Duodenal mucosa (tissue), 2 donors: ENCODE data around the gene FAN1.

Experiments
- H3K27ac ChIP-seq: one replicate; pipeline ENCODE4 v1.7.0; 2013; ENCODE audit warnings: low read depth, low read length
- H3K27me3 ChIP-seq, 2 donors: one replicate each; pipeline ENCODE4 v1.7.0; 2013; ENCODE audit warnings: low read length in 2 of 2, control low read depth in 1 of 2; ENCODE audit not compliant: insufficient read depth in 2 of 2, control insufficient read depth in 1 of 2
- H3K36me3 ChIP-seq, 2 donors: one replicate each; pipeline ENCODE4 v1.7.0; 2013; ENCODE audit warnings: low read length in 2 of 2, control low read depth in 1 of 2; ENCODE audit not compliant: insufficient read depth in 2 of 2, control insufficient read depth in 1 of 2
- H3K4me1 ChIP-seq, 2 donors: one replicate each; pipeline ENCODE4 v1.7.0; 2013; ENCODE audit warnings: low read length in 2 of 2, control low read depth in 1 of 2; ENCODE audit not compliant: insufficient read depth in 2 of 2, control insufficient read depth in 1 of 2
- H3K4me3 ChIP-seq, 2 donors: one replicate each; pipeline ENCODE4 v1.7.0; 2013; ENCODE audit warnings: low read length in 2 of 2, low read depth in 1 of 2
- H3K9ac ChIP-seq, 2 donors: one replicate each; pipeline ENCODE4 v1.7.0; 2013; ENCODE audit warnings: low read length in 2 of 2, low read depth in 1 of 2
- H3K9me3 ChIP-seq, 2 donors: one replicate each; pipeline ENCODE4 v1.7.0; 2013; ENCODE audit warnings: low read length in 2 of 2, control low read depth in 1 of 2; ENCODE audit not compliant: control insufficient read depth in 1 of 2

Gene FAN1

DNA sequence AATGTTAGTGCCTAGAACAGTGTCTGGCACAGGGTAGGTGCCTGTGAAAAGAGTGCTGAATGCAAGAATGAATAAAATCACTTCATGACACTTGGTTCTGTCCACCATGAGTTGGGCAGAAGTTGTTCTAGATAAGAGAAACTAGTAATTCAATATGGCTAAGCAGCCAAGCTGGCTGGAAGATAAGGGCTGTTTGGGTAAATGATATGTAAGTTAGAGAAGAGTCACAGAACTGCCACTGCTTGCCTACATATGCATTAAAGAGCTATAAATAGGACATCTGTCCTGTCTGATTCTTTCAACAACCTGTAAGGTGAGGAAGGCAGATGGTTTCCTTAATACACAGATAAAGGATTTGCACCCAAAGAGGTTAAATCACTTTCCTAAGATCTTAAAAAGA, 74.6 kb downstream of the FAN1 start:
- H3K36me3 ChIP-seq = peaks cover 14 to 53% of the 10 kb centered on the region in 2 donors
- H3K27me3 ChIP-seq = no peaks in the 10 kb centered on the region
- no peak overlapping the region for H3K27ac ChIP-seq
- H3K9me3 ChIP-seq = no peaks in the 10 kb centered on the region
- no peak overlapping the region for H3K9ac ChIP-seq
- no peak overlapping the region for H3K4me3 ChIP-seq
- H3K4me1 ChIP-seq = peaks cover under 1 to 10% of the 10 kb centered on the region in 2 donors

DNA sequence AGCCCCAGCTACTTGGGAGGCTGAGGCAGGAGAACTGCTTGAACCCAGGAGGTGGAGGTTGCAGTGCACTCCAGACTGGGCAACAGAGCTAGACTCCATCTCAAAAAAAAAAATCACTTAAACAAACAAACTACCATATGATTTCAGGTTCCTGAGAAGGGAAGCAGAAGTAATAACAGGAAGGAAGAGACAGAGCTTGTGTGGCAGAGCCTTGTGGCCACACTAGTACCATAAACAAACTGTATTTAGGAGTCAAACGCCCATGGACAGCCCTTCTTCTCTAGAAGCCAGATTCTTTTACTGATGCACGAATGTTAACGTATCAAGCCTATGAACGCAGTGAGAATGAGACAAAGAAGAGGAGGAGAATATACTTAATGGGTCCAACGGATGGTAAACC, 75.7 kb downstream of the FAN1 start:
- Histone ChIP-seq H3K27ac (no peak overlapping the region), H3K4me3 (no peak overlapping the region), H3K4me1 (peaks cover 9 to 17% of the 10 kb centered on the region in 2 donors)

DNA sequence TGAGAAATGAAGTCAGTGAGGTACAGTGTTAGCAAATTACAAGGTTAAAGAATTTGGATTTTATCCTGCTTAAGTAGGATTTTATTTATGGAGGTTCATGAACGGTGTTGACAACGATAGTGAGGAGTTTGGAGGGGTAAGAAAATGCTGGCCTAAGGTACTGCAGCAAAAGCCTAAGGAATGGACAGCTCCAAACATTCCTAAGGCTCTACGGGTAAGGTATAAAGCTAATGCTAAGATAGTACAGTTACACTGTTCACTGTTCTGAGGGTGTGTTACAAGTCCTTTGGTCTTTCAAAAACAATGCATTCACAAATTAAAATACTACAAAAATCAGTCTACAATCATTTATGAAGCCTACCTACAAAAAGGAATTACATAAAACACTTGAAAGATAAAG, 80.4 kb downstream of the FAN1 start:
- no peak overlapping the region for H3K9ac ChIP-seq
- H3K36me3 ChIP-seq = peaks cover 18 to 53% of the 10 kb centered on the region in 2 donors
- H3K9me3 ChIP-seq = no peaks in the 10 kb centered on the region
- H3K4me1 ChIP-seq = peaks cover 31 to 39% of the 10 kb centered on the region in 2 donors
- no peaks in the 10 kb centered on the region for H3K27me3 ChIP-seq
- H3K4me3 ChIP-seq = no peak overlapping the region
- H3K27ac ChIP-seq = no peak overlapping the region

More for the DNA sequence above, 75.7 kb downstream of the FAN1 start:
- Histone ChIP-seq H3K9ac (no peak overlapping the region), H3K36me3 (peaks cover 9 to 49% of the 10 kb centered on the region in 2 donors), H3K27me3 (no peaks in the 10 kb centered on the region), H3K9me3 (no peaks in the 10 kb centered on the region)

DNA sequence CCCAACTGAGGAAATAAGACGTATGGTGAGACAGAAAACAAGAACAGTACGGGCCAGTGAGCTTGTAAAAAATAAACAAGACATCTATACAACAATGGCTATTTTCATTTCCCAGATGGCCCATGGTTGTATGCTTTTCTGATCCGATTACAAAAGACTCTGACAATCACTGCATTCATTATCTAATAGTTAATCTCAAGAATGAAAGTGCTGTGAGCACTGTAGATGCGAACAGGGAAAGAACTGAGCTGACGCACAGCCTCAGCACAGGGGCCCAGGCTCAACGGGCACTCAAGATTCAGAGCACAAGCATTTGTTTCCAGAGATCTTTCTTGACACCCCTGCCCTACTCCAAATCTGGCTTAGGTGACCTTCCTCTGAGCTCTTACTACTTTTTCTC, 80.8 kb downstream of the FAN1 start:
- Histone ChIP-seq H3K27ac (no peak overlapping the region), H3K4me1 (peaks cover 31 to 39% of the 10 kb centered on the region in 2 donors), H3K36me3 (peaks cover 18 to 51% of the 10 kb centered on the region in 2 donors), H3K4me3 (peak overlapping the region; percentile 4 to 45), H3K9ac (no peak overlapping the region), H3K9me3 (no peaks in the 10 kb centered on the region), H3K27me3 (no peaks in the 10 kb centered on the region)

DNA sequence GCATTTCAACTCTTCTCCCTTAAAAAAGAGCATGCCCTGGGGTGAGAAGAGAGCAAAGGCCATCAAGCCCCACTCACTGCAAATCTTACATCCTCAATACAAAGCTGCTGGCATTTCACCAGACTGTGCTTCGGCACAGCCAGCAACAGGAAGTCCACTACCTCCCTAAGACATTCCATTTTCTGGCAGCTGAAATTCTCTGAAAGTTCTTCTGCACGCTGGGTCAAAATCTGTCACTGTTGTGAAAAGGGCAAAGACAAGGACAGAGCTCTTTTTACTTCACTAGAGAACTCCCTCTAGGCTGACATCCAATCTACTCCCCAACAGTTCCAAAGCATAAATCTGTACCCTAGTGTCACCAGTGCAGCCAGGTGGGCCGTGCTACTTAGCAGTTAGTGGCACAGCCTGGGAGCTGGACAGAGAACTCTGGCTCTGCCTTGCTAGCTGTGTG, 81.4 kb downstream of the FAN1 start:
- Histone ChIP-seq H3K9ac (no peak overlapping the region), H3K4me3 (peak overlapping the region; percentile 4 to 45), H3K4me1 (peaks cover 37 to 42% of the 10 kb centered on the region in 2 donors), H3K27me3 (no peaks in the 10 kb centered on the region), H3K9me3 (no peaks in the 10 kb centered on the region), H3K36me3 (peaks cover 18 to 46% of the 10 kb centered on the region in 2 donors), H3K27ac (no peak overlapping the region)

DNA sequence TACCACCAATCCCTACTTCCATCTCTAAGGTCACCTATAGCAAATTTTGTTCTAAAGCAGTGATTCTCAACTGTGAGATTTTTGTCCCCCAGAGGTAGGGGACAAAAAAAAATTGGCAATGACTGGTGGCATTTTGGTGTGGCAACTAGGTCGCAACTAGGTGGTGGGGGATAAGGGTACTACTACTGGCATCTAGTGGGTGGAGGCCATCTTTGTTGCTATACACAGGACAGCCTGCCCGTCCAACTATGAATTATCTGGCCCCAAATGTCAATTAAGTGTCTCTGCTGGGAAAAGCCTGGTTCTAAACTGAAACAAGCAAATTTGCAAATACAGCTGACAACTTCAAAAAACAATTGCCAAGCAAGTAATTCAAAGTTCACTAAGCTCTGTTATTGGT, 86.3 kb downstream of the FAN1 start:
- Histone ChIP-seq H3K27me3 (no peaks in the 10 kb centered on the region), H3K4me3 (peak overlapping the region; percentile 92 to 98), H3K4me1 (peaks cover 30 to 31% of the 10 kb centered on the region in 2 donors), H3K36me3 (peaks cover 8 to 21% of the 10 kb centered on the region in 2 donors), H3K27ac (peak overlapping the region; percentile 73), H3K9me3 (no peaks in the 10 kb centered on the region), H3K9ac (peak overlapping the region; percentile 30 to 99)

DNA sequence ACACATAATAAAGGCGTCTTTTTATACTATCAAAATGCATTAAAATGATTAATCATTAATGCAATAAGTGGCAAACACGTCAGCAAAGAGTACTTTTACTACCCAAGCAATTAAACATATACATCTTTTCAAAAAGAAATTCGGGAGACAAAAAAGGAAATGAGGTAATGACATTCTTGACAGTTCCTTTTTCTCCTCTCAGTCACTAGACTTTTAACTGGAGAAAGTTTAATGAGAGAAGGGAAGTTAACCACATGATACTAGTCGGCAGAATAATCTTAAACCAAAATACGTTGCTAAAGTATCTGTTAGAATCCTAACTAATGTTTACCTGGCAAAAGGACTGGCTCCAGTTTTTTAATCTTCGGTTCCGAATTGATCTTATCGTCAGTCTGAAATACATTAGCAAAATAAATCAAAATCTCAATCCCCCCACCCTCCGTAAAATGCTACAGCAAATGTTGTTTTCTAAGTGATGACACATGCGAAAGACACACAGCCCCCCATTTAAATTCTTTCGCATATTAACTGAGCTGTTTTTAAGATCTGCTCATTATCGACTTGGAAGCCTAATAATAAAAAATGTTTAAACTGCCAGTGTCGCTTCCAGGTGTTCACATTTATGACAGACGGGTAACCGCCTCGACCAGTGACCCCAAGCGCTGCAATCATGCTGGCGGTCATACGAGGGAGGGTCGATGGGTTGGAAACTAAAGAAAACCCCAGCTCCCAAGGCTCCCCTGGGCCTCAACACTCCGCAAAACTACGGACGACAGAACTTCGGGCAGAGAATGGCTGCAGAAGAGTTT, 86.9 kb downstream of the FAN1 start:
- Histone ChIP-seq H3K4me3 (peak overlapping the region; percentile 92 to 98), H3K4me1 (peaks cover 25% of the 10 kb centered on the region in 2 donors), H3K27me3 (no peaks in the 10 kb centered on the region), H3K36me3 (peaks cover 7 to 19% of the 10 kb centered on the region in 2 donors), H3K27ac (peak overlapping the region; percentile 96), H3K9ac (peak overlapping the region; percentile 96 to 99), H3K9me3 (no peaks in the 10 kb centered on the region)

DNA sequence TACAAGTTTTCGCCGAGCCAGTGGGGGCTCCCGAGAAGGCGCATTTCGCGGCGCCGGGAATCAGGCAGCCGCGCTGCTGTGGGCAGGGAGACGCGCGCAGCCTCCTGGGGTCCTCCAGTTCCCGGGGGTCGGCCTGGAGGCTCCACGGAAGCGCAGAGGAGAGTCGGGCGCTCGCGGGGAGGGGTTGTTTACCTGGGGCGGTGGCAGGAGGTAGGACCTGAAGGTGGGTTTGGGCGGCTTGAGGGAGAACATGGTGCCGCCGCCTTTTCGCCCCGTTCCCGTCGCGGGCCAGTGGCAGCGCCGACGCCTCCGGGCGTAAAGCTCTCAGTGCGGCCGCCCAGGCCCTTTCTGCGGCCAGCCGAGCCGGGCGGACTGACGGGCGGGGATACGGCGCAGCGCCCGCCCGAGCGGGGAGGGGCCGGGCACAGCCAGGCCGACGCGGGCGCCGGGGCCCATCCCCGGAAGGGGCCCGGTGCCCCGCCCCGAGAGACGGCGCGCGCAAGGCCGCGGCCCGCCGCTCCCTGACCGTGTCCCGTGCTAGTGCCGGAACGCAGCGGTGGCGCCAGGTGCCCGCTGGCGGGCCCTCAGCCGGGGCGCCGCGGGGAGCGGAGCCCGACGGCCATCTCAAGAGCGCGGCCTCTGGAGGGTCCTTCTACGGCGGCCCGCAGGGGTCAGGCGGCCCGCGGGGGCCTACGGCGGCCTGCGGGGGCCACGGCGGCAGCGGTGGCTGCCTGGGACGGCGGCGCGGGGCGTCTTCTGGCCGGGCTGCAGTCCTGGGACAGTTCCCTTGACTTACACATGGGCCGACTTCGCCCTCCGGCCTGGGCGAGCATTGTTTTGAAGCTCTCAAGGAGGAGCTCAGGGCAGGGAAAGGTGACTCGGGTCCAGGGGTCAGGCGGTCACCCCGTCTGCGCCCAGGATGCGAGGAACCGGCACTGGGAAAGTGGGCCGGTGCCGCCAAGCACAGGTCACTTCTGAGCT, 87.8 kb downstream of the FAN1 start, which contains the start of gene MTMR10:
MTMR10 (minus strand) TSS at position 374 of the 981 bp plus-strand sequence; CDS start at position 252, 122 bp downstream.
- peak within 1 kb of the TSS; percentile 92 to 98 for H3K4me3 ChIP-seq
- H3K27me3 ChIP-seq = no peaks in the 10 kb centered on the region
- no peaks in the 10 kb centered on the region for H3K9me3 ChIP-seq
- H3K36me3 ChIP-seq = peaks cover 3 to 13% of the 10 kb centered on the region in 2 donors
- H3K27ac ChIP-seq = peak within 1 kb of the TSS; percentile 96
- peaks cover 20 to 21% of the 10 kb centered on the region in 2 donors for H3K4me1 ChIP-seq
- peak within 1 kb of the TSS; percentile 96 to 99 for H3K9ac ChIP-seq

DNA sequence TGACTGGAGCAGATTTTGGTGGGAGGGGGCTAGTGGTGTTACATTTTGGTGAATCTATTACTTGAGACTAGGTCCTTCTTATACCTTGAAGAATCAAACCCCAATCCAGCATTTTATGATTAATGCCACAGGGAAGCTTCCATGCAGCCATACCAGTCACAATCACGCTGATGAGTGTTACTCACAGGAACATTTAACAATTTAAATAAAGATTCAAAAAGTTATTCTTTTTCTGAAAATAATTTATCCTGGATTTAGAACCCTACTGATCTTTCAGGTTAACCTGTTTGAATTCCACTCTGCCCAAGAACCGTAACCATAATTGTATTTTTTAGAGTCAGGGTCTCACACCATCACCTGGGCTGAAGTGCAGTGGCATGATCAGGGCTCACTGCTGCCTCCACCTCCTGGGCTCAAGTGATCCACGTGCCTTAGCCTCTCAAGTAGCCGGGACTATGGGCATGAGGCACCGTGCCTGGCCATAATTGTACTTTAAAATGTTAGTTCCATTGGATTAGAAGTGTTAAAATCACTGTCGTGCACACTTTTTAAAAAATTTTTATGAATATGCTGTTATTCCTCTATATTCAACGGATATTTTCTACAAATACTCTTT, 88.6 kb downstream of the FAN1 start:
- no peaks in the 10 kb centered on the region for H3K9me3 ChIP-seq
- no peaks in the 10 kb centered on the region for H3K27me3 ChIP-seq
- peak overlapping the region; percentile 91 to 95 for H3K9ac ChIP-seq
- H3K4me3 ChIP-seq = peak overlapping the region; percentile 86 to 92
- peaks cover 15 to 20% of the 10 kb centered on the region in 2 donors for H3K4me1 ChIP-seq
- H3K27ac ChIP-seq = peak overlapping the region; percentile 96
- peaks cover 0 to 5% of the 10 kb centered on the region in 2 donors for H3K36me3 ChIP-seq
